Astrocyte of the spinal cord (primary cell): ENCODE results near the gene HSPA1L.
A peak's percentile ranks its signal among the peaks of the same experiment; 100 is the strongest.

Experiments
- DNase-seq: peaks from one replicate; pipeline ENCODE4 v3.0.0; 2011; ENCODE audit warnings: low read depth, low spot score
- H3K4me3 ChIP-seq: 2 replicates; pipeline ENCODE4 v1.5.1; 2011; ENCODE audit warnings: low read depth, mild to moderate bottlenecking, low read length, moderate library complexity
- in situ Hi-C: cut with HindIII; loops from 2 replicates; pipeline ENCODE4 v1.10.0; 2017; ENCODE audit warnings: low sequenced_read_pairs
- TF ChIP-seq, protein P1 (sequence below): IDR thresholded peaks from 2 replicates; pipeline ENCODE4 v1.5.1; 2012; ENCODE audit warnings: low read depth, mild to moderate bottlenecking, low read length, inconsistent platforms

HSPA1L gene

GRCh38 chr6:31836474-31837368, 21.6 kb upstream of the HSPA1L start:
- TF ChIP-seq, protein P1, sequence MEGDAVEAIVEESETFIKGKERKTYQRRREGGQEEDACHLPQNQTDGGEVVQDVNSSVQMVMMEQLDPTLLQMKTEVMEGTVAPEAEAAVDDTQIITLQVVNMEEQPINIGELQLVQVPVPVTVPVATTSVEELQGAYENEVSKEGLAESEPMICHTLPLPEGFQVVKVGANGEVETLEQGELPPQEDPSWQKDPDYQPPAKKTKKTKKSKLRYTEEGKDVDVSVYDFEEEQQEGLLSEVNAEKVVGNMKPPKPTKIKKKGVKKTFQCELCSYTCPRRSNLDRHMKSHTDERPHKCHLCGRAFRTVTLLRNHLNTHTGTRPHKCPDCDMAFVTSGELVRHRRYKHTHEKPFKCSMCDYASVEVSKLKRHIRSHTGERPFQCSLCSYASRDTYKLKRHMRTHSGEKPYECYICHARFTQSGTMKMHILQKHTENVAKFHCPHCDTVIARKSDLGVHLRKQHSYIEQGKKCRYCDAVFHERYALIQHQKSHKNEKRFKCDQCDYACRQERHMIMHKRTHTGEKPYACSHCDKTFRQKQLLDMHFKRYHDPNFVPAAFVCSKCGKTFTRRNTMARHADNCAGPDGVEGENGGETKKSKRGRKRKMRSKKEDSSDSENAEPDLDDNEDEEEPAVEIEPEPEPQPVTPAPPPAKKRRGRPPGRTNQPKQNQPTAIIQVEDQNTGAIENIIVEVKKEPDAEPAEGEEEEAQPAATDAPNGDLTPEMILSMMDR, result no peak
- peak overlapping the region; percentile 79 for H3K4me3 ChIP-seq
- peak; percentile 56 for DNase-seq
- in situ Hi-C loops, result no loop called here

DNA sequence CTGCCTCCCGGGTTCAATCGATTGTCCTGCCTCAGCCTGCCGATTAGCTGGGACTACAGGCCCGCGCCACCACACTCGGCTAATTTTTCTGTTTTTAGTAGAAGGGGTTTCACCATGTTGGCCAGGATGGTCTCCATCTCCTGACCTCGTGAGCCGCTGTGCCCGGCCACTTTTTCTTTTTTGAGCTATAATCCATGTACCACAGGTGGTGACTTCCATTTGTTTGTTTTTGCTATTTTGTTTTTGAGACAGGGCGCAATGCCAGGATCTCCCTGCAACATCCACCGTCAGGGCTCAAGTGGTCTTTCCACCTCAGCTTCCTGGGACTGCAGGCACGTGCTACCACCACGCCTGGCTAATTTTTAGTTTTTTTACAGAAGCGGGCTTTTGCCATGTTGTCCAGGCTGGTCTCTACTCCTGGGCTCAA, 21.0 kb upstream of the HSPA1L start:
- in situ Hi-C loops, result no loop called here
- no peak for DNase-seq
- TF ChIP-seq, protein P1, result no peak
- peak overlapping the region; percentile 79 for H3K4me3 ChIP-seq

DNA sequence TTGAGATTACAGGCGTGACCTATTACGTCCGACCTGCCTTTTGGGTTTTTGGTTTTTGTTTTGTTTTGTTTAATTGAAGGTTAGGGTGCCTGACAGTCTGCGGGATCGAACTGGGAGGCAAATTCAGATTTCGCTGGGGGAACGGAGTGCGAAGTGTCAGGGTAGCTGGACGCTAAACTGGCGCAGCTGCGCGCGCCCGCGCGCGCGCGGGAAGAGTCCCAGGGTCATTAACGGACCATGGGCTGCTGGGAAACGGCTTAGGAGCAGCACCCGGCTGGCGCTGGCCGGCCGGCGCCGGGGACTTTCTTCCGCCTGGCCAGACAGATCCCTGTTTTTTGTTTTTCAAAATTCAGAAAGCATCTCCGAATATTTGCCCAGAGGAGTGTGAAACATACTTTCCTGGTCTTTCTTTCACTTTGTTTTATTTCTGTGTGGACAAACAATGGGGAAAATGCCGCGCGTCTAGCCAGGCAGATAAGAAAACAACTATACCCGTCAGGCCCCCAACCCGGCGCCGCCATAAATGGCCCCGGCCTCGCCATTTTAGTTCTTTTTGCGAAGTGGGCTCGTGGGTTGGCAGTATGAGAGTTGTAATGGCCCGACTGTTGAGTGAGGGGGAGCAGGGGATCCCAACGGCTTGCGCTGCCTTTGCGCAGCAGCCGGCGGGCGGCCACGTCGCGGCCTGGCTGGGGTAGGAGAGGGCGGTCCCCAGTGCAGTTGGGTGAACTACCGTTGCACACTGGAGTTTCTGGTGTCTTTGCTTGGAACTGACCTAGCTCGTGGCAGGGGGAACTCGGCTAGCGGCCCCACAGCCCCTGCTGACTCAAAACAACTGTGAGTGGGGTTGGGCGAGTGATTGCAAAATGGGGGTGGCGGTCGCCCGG, 19.5 kb upstream of the HSPA1L start:
- TF ChIP-seq, protein P1, result no peak
- peak; percentile 89 for DNase-seq
- in situ Hi-C loops, result no loop called here
- H3K4me3 ChIP-seq, result peak overlapping the region; percentile 79

DNA sequence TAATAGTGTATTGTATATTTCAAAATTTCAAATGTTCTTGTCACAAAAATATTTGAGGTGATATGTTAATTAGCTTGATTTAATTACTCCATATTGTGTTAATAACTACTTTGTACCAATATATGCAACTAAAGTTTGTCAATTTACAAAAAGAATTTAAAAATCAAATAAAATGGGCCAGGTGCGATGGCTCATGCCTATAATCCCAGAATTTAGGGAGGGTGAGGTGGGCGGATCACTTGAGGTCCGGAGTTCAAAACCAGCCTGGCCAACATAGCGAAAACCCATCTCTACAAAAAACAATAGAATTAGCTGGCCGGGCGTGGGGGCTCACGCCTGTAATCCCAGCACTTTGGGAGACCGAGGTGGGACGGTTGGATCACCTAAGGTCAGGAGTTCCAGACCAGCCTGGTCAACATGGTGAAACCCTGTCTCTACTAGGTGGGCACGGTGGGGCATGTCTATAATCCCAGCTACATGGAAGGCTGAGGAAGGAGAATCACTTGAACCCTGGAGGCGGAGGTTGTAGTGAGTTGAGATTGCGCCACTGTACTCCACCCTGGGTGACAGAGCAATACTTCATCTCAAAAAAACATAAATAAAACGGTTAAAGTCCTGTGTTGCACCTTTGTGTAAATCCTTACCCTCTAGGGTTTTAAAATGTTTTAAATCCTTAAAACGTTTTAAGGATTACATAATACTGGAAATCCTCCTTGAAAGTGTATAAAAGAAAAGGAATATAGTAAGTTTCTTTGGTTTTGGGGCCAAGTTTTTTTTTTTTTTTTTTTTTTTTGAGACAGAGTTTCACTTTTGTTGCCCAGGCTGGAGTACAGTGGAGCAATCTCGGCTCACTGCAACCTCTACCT, 16.5 kb upstream of the HSPA1L start:
- in situ Hi-C loops, result no loop called here
- H3K4me3 ChIP-seq, result peak overlapping the region; percentile 72
- DNase-seq, result no peak
- TF ChIP-seq, protein P1, result no peak

DNA sequence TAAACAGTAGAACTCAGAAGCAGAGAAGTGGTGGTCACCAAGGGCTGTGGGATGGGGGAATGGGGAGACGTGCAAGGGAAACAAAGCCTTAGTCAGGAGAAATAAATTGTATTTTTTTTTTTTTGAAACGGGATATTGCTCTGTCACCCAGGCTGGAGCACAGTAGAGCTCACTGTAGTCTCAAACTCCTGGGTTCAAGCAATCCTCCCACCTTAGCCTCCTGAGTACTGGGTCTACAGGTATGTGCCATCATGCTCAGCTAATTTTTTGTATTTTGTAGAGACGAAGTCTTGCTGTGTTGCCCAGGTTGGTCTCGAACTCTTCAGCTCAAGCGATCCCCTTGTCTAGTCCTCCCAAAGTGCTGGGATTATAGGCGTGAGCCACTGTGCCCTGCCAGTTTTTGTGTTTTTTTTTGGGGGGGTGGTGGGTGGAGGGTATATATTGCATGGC, 15.8 kb upstream of the HSPA1L start:
- TF ChIP-seq, protein P1, result no peak
- no peak for DNase-seq
- in situ Hi-C loops, result no loop called here
- H3K4me3 ChIP-seq, result peak overlapping the region; percentile 72
